ENCODE measurements around the gene TENM4.

The TENM4 gene

DNA sequence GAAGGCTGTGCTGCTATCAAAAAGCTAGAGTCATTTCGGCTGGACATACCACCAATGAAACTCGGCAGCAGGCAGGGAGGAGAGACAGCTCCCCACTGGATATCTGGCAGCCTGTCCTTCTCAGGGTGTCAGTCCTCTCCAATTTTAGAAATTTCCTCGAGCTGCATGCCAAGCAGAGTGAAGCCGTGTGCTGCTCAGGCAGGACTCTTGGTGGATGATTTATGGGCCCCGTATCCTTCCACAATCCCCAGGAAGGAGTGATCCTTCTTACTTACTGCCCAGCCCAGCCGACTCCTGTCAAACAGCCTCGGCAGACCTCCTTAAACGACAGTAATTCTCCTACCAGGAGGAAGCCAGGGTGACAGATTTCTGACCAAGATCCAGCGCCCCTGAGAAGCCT, 410.4 kb downstream of the TENM4 start:
- peaks cover 5% of the 10 kb centered on the region for H3K27me3 ChIP-seq (replicated peaks)
- no peak overlapping the region for H3K4me3 ChIP-seq (ENCODE audit: low read depth, low read length)
- in situ Hi-C loops (cut with HindIII; ENCODE audit: low pct_ligation_motif_present, low sequenced_read_pairs), result no loop called here
- H3K27ac ChIP-seq, result no peak overlapping the region
- DNase-seq, result no peak
- TF ChIP-seq, protein P1, sequence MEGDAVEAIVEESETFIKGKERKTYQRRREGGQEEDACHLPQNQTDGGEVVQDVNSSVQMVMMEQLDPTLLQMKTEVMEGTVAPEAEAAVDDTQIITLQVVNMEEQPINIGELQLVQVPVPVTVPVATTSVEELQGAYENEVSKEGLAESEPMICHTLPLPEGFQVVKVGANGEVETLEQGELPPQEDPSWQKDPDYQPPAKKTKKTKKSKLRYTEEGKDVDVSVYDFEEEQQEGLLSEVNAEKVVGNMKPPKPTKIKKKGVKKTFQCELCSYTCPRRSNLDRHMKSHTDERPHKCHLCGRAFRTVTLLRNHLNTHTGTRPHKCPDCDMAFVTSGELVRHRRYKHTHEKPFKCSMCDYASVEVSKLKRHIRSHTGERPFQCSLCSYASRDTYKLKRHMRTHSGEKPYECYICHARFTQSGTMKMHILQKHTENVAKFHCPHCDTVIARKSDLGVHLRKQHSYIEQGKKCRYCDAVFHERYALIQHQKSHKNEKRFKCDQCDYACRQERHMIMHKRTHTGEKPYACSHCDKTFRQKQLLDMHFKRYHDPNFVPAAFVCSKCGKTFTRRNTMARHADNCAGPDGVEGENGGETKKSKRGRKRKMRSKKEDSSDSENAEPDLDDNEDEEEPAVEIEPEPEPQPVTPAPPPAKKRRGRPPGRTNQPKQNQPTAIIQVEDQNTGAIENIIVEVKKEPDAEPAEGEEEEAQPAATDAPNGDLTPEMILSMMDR (IDR thresholded peaks at IDR 0.05; ENCODE audit: low read depth, low read length, missing control alignments), result no peak
- no peaks in the 10 kb centered on the region for H3K36me3 ChIP-seq (replicated peaks)

DNA sequence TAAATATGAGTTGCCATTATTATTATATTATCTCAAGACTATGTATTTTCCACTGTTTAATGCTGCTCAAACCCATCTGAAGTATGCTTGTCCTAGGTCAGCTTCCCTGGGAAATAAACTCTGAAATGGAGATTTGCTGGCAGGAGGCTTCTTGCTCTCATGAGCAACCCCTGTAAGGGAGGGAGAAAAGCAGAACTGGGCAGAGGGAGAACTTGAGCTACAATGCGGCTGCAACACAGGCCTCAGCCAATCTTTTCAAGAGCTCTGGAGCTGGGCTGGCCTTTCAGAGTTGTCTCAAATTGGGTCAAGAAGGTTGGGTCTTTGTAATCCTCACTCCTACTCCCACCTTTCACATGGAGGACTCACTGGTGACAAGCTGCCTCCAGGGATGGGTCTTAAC, 412.6 kb downstream of the TENM4 start:
- peaks cover 7% of the 10 kb centered on the region for H3K27me3 ChIP-seq (replicated peaks)
- H3K27ac ChIP-seq, result no peak overlapping the region
- no peak overlapping the region for H3K4me3 ChIP-seq (ENCODE audit: low read depth, low read length)
- in situ Hi-C loops (cut with HindIII; ENCODE audit: low pct_ligation_motif_present, low sequenced_read_pairs), result no loop called here
- TF ChIP-seq, protein P1 (IDR thresholded peaks at IDR 0.05; ENCODE audit: low read depth, low read length, missing control alignments), result no peak
- H3K36me3 ChIP-seq (replicated peaks), result no peaks in the 10 kb centered on the region
- no peak for DNase-seq

DNA sequence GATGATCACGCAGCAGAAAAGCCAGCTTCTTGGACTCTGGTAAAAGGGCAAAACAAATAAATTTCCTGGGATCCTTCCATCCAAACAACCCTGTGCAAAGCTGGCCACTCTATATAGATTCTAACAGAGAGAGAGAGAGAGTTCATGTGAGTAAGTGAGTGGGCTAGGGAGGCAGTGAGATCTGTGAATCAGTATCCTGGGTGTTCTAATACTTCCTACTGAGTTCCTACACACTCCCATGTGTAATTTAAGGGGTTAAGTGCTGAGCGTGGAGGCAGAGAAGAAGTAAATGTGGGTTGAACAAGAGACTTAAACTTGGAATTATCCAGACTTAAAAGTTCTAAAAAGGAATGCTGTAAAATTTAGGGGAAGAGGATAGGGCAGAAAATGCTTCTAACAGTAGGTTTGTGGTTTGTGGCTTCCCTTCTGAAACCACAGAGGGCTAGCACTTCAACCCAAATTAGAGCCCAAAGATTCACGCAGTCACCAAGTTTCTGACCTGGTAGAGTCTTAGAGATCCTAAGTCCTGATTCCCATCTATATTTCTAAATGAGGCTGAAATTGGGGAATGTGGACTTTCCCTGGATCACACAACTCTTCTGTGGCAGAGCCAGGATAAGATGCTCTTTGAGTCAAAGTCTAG, 413.9 kb downstream of the TENM4 start:
- in situ Hi-C loops (cut with HindIII; ENCODE audit: low pct_ligation_motif_present, low sequenced_read_pairs), result no loop called here
- DNase-seq, result no peak

DNA sequence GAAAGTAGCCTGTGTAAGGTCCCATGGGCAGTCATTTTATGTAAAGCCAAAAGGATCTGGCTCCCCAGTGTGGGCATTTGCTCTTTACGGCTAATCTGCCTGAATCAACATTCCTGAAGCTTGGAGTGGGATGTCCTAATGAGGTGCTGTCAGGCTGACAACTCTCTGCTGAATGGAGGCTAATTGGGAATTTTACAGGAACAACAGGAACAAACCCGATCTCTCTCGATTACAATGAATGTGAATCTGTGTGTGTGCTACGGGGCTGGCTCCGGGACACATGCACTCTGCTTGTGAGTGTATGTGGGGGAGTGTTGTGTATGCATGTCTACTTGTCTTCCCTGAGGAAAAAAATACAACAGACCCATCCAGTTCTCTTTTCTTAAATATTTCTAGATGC, 415.2 kb downstream of the TENM4 start:
- in situ Hi-C loops (cut with HindIII; ENCODE audit: low pct_ligation_motif_present, low sequenced_read_pairs), result no loop called here
- no peaks in the 10 kb centered on the region for H3K36me3 ChIP-seq (replicated peaks)
- DNase-seq, result no peak
- no peak overlapping the region for H3K4me3 ChIP-seq (ENCODE audit: low read depth, low read length)
- TF ChIP-seq, protein P1 (IDR thresholded peaks at IDR 0.05; ENCODE audit: low read depth, low read length, missing control alignments), result no peak
- H3K27ac ChIP-seq, result no peak overlapping the region
- peaks cover 7% of the 10 kb centered on the region for H3K27me3 ChIP-seq (replicated peaks)

More for the DNA sequence above, 413.9 kb downstream of the TENM4 start:
- Histone ChIP-seq H3K27ac (no peak overlapping the region), H3K36me3 (replicated peaks) (no peaks in the 10 kb centered on the region), H3K27me3 (replicated peaks) (peaks cover 7% of the 10 kb centered on the region), H3K4me3 (ENCODE audit: low read depth, low read length) (no peak overlapping the region)
- TF ChIP-seq, protein P1 (IDR thresholded peaks at IDR 0.05; ENCODE audit: low read depth, low read length, missing control alignments), result no peak

DNA sequence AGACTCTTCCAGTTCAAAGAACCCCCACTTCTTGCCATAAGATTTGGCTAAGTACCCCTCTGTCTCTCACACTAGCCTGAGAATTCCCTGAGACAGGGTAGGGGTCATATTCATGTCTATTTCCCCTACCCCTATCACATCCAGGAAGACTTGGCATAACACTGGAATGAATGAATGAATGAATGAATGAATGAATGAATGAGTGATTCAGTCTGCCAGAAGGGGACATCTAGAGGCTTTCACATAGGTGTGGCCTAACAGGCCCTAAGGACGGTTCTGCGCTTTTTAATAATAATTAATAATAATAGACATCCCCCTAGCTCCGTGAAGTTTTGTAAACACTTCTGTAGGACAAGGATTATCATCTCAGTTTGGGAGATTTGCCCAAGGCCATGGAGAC, 415.7 kb downstream of the TENM4 start:
- in situ Hi-C loops (cut with HindIII; ENCODE audit: low pct_ligation_motif_present, low sequenced_read_pairs), result no loop called here
- TF ChIP-seq, protein P1 (IDR thresholded peaks at IDR 0.05; ENCODE audit: low read depth, low read length, missing control alignments), result no peak
- H3K27ac ChIP-seq, result no peak overlapping the region
- DNase-seq, result no peak
- no peak overlapping the region for H3K4me3 ChIP-seq (ENCODE audit: low read depth, low read length)
- H3K36me3 ChIP-seq (replicated peaks), result no peaks in the 10 kb centered on the region
- H3K27me3 ChIP-seq (replicated peaks), result peaks cover 4% of the 10 kb centered on the region

DNA sequence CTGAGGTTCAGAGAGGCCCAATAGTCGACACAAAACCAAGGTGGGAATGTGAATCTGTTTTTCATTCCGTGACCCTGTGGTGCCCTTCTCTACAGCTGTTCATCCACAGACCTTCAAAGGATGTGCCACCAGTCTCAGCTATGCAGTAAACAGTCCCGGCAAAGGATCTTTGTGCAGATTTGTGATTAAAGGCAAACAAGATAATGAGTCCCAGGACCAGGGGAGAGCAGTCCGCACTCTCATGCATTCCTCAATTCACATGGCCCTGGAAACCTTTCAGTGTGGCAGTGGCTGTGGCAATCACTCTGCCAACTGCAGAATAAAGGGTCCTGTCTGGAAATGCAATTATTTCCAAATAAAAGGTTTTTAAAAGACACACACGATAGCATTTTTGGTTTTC, 418.6 kb downstream of the TENM4 start:
- Histone ChIP-seq H3K27me3 (replicated peaks) (peaks cover 2% of the 10 kb centered on the region), H3K4me3 (ENCODE audit: low read depth, low read length) (no peak overlapping the region), H3K36me3 (replicated peaks) (no peaks in the 10 kb centered on the region), H3K27ac (no peak overlapping the region)
- in situ Hi-C loops (cut with HindIII; ENCODE audit: low pct_ligation_motif_present, low sequenced_read_pairs), result no loop called here
- no peak for DNase-seq
- TF ChIP-seq, protein P1 (IDR thresholded peaks at IDR 0.05; ENCODE audit: low read depth, low read length, missing control alignments), result no peak

All from brain microvascular endothelial cell (primary cell).